Large intestine (tissue), 3 donors: ENCODE data around the gene EYA2. TPM values are rescaled to one million over a fixed set of nuclear protein-coding genes. Genes with fewer than 3 reads are reported as not detected.

Experiments used
- DNase-seq, 2 donors: peaks; one replicate each; pipeline versions ENCODE4 v3.0.0 to v3.0.0-alpha.2; 2013
- H3K27ac ChIP-seq: one replicate; pipeline ENCODE4 v1.5.1; 2013; ENCODE audit warnings: low read length
- H3K27me3 ChIP-seq: 2 replicates; pipeline ENCODE4 v1.6.1; 2013; ENCODE audit warnings: low read length; ENCODE audit not compliant: control insufficient read depth, insufficient read depth
- H3K36me3 ChIP-seq: 2 replicates; pipeline ENCODE4 v1.6.1; 2013; ENCODE audit warnings: low read length; ENCODE audit not compliant: control insufficient read depth, insufficient read depth
- H3K4me1 ChIP-seq: one replicate; pipeline ENCODE4 v1.6.1; 2013; ENCODE audit warnings: low read length; ENCODE audit not compliant: control insufficient read depth, insufficient read depth
- H3K4me3 ChIP-seq: one replicate; pipeline ENCODE4 v1.5.1; 2013; ENCODE audit warnings: low read length
- H3K9me3 ChIP-seq: one replicate; pipeline ENCODE4 v1.6.1; 2013; ENCODE audit warnings: mild to moderate bottlenecking, low read depth, low read length, moderate library complexity; ENCODE audit not compliant: control insufficient read depth
- WGBS: methylation state at CpG from one replicate; pipeline ENCODE4 v1.1.5; 2013; ENCODE audit warnings: low lambda C conversion rate; ENCODE audit not compliant: insufficient coverage; 5-methylcytosine and 5-hydroxymethylcytosine counted together
- polyA plus RNA-seq: library from polyadenylated mRNA; unstranded; fragments of 120-200 nt; gene quantifications from one replicate; pipeline ENCODE4 v1.2.1, GENCODE V29; 2013

The EYA2 gene
- polyA plus RNA-seq, 1 donor: 0.72 TPM

DNA sequence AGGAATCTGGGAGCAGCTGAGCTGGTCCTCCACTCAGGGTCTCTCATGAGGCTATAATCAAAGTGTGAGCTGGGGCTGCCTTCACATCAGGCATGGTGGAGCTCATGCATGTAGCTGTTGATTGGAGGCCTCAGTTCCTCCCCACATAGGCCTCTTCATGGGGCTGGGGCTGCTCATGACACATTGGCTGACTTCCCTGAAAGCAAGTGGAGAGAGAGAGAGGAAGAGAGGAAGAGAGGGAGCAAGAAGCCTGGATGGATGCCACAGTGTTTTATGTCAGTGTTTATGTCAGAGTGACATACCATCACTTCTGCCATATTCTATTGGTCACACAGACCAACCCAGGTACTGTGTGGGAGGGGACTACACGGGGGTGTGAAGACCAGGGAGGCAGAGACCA lies 43.8 kb downstream of the EYA2 start:
- Histone ChIP-seq H3K27me3 (peaks cover 4% of the 10 kb centered on the region), H3K4me3 (no peak overlapping the region), H3K36me3 (no peaks in the 10 kb centered on the region), H3K27ac (no peak overlapping the region), H3K9me3 (no peaks in the 10 kb centered on the region), H3K4me1 (no peaks in the 10 kb centered on the region)
- no CpG with 5 or more reads among the region's 1 CpG for WGBS
- no peak for DNase-seq

DNA sequence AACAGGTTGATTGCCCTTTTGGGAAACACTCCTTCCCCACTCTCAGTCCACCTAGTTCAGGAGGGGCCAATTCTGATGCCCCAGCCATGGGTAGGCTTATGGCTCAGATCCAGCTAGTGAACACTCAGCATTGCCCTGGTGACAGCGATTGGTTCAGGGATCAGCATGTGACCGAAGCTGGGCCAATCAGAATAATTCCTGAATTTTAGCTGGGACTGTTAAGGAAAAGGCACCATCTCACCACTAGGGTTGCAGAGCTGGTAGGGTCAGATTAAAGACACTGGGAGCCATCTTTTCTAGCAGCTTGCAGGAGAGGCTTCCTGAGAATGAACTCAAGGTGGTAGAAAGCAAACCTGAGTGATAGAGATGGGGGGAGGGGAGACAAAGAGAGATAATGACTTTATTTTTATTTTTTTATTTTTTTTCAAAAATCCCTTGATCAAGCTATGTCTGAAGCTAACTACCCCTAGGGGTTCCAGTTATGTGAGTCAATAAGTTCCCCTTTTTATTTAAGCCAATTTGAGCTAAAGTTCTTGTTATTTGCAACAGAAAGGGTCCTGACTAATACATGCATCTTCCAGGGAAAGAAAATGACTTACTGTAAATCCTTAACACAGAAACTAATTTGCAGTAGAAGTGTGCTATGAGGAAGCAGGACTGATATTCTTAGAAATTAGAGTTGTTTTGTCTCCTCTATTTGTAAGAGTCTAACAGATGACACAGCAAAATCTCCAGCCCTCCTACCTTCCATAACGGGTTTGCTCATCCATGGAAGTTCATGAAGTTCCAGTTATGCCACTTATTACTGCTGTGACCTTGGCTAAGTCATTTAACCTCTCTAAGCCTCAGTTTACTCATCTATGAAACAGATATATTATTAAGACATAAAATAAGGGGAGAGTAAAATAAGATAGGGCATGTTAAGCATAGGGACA lies 44.7 kb downstream of the EYA2 start:
- peaks cover 3% of the 10 kb centered on the region for H3K27me3 ChIP-seq
- no peak overlapping the region for H3K4me3 ChIP-seq
- no peak overlapping the region for H3K27ac ChIP-seq
- no peaks in the 10 kb centered on the region for H3K4me1 ChIP-seq
- no peaks in the 10 kb centered on the region for H3K9me3 ChIP-seq
- no peaks in the 10 kb centered on the region for H3K36me3 ChIP-seq
- no CpG with 5 or more reads among the region's 3 CpGs for WGBS
- DNase-seq: no peak

DNA sequence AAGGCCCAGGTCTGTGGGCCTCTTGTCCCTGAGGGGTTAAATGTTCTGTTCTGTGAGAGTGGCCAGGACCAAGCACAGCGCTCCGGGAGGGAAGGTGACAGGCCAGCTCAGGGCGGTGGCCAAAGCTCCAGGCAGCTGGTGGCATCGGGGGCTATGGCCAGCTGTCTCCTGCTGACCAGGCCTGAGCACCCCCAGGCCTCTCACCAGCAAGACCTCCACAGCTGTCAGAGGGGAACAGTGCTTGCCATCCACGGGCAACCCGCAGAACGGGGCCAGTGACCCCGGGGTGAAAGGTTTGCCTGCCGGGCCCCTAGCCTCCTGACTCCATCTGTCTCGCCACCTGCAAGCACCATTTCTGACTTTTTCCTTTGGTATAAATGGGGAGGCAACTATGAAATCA lies 46.0 kb downstream of the EYA2 start:
- Histone ChIP-seq H3K4me1 (no peaks in the 10 kb centered on the region), H3K27me3 (no peaks in the 10 kb centered on the region), H3K4me3 (no peak overlapping the region), H3K27ac (no peak overlapping the region), H3K36me3 (no peaks in the 10 kb centered on the region), H3K9me3 (no peaks in the 10 kb centered on the region)
- no CpG with 5 or more reads among the region's 10 CpGs for WGBS
- DNase-seq: no peak

DNA sequence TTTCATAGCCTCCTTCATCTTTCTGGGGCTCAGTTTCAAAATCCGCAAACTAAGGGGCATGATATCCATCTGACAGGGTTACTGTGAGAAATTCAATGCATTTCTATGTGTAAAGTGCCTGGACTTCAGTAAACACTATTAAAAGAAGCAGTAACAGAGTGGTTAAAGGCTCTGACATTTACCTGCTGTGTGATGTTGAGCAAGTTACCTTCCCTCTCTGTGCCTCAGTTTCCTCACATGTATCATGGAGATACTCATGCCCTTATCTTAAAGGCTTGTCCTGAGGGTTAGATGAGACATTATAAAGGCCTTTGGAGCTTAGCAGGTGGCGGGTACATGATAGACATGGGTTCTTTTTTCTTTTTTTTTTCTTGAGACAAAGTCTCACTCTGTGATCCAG lies 46.8 kb downstream of the EYA2 start:
- H3K4me3 ChIP-seq: no peak overlapping the region
- no peaks in the 10 kb centered on the region for H3K9me3 ChIP-seq
- DNase-seq: no peak
- H3K36me3 ChIP-seq: no peaks in the 10 kb centered on the region
- H3K27ac ChIP-seq: no peak overlapping the region
- no peaks in the 10 kb centered on the region for H3K27me3 ChIP-seq
- no peaks in the 10 kb centered on the region for H3K4me1 ChIP-seq
- WGBS: no CpG with 5 or more reads among the region's 2 CpGs

DNA sequence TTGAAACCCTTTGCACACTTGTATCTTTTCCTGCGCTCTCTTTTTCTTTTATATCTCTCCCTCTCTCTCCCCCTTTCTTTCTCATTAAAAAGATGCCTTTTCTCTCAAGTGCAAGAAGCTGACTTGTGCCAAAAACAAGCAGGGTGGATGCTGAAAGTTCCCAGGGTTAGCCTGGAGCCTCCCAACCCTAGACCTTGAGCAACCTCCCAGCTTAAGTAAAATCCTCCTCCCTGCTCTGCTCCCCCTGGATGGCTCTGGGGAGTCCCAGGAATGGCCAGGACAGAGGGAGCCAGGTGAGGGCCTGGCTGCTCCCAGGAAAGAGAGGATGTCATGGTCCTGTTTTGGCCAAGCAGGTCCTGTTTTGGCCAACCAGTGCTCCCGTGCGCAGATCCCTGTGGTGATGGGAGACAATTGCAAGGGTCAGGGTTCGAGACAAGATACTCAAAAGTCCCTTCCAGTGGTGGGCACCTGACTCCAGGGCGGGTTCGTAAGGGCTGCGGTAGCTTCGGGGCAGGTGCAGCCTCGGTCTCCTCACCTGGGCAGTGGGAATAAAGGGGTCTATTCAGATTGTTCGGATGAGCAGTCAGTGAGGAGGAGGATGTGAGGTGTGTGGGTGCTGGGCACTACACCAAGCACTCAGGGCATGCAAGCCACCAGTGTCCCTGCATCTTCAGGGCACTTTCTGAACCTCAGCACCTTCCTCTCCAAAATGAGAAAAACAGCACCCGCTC lies 49.4 kb downstream of the EYA2 start:
- Histone ChIP-seq H3K9me3 (no peaks in the 10 kb centered on the region), H3K27ac (no peak overlapping the region), H3K4me1 (no peaks in the 10 kb centered on the region), H3K27me3 (no peaks in the 10 kb centered on the region), H3K4me3 (no peak overlapping the region), H3K36me3 (no peaks in the 10 kb centered on the region)
- WGBS: 100% methylated on average over 1 of the region's 11 CpGs
- DNase-seq: no peak

DNA sequence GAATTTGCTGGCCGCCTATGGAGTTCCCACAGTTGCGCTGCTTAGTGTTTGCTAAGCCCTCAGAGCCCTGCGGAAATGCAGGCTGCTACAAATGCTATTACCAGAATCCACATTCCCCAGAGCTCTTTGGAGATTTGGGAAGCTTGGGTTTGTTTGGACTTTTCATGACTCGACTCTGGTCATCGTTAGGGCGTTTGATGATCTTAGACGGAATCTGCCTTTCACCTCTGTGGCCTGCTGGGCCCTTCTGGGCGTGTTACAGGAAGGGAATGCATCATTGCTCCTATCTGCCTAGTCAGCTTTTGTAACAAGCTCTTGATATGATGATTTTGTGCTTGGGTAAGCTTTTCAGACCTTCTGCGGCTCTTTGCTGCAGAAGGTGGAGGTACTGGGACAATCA lies 50.8 kb downstream of the EYA2 start:
- no peaks in the 10 kb centered on the region for H3K36me3 ChIP-seq
- peaks cover 3% of the 10 kb centered on the region for H3K27me3 ChIP-seq
- H3K9me3 ChIP-seq: no peaks in the 10 kb centered on the region
- H3K4me1 ChIP-seq: no peaks in the 10 kb centered on the region
- no peak for DNase-seq
- H3K27ac ChIP-seq: no peak overlapping the region
- no peak overlapping the region for H3K4me3 ChIP-seq
- 40% methylated on average over 1 of the region's 9 CpGs for WGBS

DNA sequence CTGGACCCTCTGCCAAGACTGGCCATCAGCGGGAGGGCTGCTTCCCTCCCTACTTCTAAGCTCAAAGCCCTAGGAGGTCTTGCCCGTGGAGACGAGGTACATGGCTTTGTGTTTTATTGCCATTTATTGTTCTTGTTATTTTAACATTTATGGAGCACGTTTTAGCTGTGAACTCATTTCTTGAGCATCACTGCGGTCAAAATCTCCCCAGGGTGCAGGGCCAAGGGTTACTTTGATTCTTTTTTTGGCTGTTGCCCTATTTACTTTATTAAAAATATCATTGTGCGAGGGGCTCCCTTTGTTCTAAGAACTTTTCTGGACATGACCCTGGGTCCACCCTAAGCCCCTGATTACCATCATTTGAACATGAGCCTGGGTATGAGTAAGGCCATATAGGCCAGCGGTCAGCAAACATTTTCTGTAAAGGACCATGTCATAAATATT lies 51.6 kb downstream of the EYA2 start:
- Histone ChIP-seq H3K9me3 (no peaks in the 10 kb centered on the region), H3K4me1 (no peaks in the 10 kb centered on the region), H3K27me3 (peaks cover 3% of the 10 kb centered on the region), H3K4me3 (no peak overlapping the region), H3K36me3 (no peaks in the 10 kb centered on the region), H3K27ac (no peak overlapping the region)
- DNase-seq: no peak
- WGBS: no CpG with 5 or more reads among the region's 7 CpGs

DNA sequence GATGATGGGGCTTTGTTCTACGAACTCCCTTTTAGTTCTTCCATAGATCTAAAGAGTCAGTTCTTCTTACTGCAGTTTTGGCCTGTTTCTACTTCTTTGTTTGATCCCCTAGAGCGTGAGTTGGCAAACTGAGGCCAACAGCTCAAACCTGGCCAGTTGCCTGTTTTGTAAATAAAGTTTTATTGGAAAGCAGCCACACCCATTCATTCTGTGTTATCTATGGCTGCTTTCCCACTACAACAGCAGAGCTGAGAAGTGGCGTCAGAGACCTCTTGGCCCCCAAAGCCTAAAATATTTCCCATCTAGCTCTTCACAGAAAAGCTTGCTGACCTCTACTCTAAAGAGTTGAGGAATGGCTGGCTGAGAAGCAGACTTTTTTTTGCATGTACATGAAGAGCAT lies 52.2 kb downstream of the EYA2 start:
- peaks cover 3% of the 10 kb centered on the region for H3K27me3 ChIP-seq
- no peaks in the 10 kb centered on the region for H3K4me1 ChIP-seq
- no peak for DNase-seq
- 100% methylated on average over 1 of the region's 3 CpGs for WGBS
- no peaks in the 10 kb centered on the region for H3K36me3 ChIP-seq
- H3K9me3 ChIP-seq: no peaks in the 10 kb centered on the region
- no peak overlapping the region for H3K27ac ChIP-seq
- H3K4me3 ChIP-seq: no peak overlapping the region

DNA sequence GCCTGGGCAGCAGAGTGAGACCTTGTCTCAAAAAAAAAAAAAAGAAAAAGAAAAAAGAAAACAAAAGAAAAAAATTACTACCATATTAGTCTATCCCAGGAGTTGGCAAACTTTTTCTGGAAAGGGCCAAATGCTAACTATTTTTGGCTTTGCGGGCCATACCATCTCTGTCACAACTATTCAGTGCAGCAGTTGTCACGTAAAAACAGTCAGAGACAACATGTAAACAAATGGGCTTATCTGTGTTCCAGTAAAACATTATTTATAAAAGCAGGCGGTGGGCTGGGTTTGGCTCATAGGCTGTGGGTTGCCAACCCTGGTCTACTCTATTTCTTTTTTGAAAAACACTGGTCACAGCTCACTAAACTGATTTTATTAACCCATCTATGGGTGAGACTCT lies 53.4 kb downstream of the EYA2 start:
- H3K4me3 ChIP-seq: no peak overlapping the region
- no peaks in the 10 kb centered on the region for H3K36me3 ChIP-seq
- H3K27me3 ChIP-seq: peaks cover 3% of the 10 kb centered on the region
- no peaks in the 10 kb centered on the region for H3K4me1 ChIP-seq
- no CpG with 5 or more reads among the region's 3 CpGs for WGBS
- DNase-seq: no peak
- H3K9me3 ChIP-seq: no peaks in the 10 kb centered on the region
- H3K27ac ChIP-seq: no peak overlapping the region

DNA sequence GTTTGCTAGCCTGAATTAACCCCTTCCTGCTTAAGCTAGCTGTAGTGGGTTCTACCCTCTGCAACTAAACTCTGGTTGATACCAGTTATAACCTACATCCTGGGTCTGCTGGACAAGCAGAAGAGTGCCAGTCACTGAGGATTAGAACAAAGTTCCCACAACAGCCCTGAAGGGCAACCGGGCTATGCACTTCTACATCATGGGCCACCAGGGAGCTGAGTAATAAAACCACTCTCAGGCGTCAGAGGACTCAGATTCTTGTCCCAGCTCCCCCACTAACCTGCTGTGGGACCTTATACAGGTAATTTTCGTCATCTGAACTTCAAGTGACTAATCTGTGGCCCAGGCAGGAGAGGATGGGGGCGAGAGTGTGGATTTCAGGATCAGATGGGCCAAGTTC lies 56.8 kb downstream of the EYA2 start:
- H3K9me3 ChIP-seq: no peaks in the 10 kb centered on the region
- H3K27me3 ChIP-seq: peaks cover 3% of the 10 kb centered on the region
- H3K4me1 ChIP-seq: no peaks in the 10 kb centered on the region
- no peak overlapping the region for H3K27ac ChIP-seq
- H3K36me3 ChIP-seq: no peaks in the 10 kb centered on the region
- no peak for DNase-seq
- WGBS: 67% methylated on average over 1 of the region's 4 CpGs
- no peak overlapping the region for H3K4me3 ChIP-seq
